Duodenal mucosa (tissue), 2 donors: ENCODE data around the gene CPNE1.

ENCODE experiments used
- H3K27ac ChIP-seq: one replicate; pipeline ENCODE4 v1.7.0; 2013; ENCODE audit warnings: low read depth, low read length
- H3K27me3 ChIP-seq, 2 donors: one replicate each; pipeline ENCODE4 v1.7.0; 2013; ENCODE audit warnings: low read length in 2 of 2, control low read depth in 1 of 2; ENCODE audit not compliant: insufficient read depth in 2 of 2, control insufficient read depth in 1 of 2
- H3K36me3 ChIP-seq, 2 donors: one replicate each; pipeline ENCODE4 v1.7.0; 2013; ENCODE audit warnings: low read length in 2 of 2, control low read depth in 1 of 2; ENCODE audit not compliant: insufficient read depth in 2 of 2, control insufficient read depth in 1 of 2
- H3K4me1 ChIP-seq, 2 donors: one replicate each; pipeline ENCODE4 v1.7.0; 2013; ENCODE audit warnings: low read length in 2 of 2, control low read depth in 1 of 2; ENCODE audit not compliant: insufficient read depth in 2 of 2, control insufficient read depth in 1 of 2
- H3K4me3 ChIP-seq, 2 donors: one replicate each; pipeline ENCODE4 v1.7.0; 2013; ENCODE audit warnings: low read length in 2 of 2, low read depth in 1 of 2
- H3K9ac ChIP-seq, 2 donors: one replicate each; pipeline ENCODE4 v1.7.0; 2013; ENCODE audit warnings: low read length in 2 of 2, low read depth in 1 of 2
- H3K9me3 ChIP-seq, 2 donors: one replicate each; pipeline ENCODE4 v1.7.0; 2013; ENCODE audit warnings: low read length in 2 of 2, control low read depth in 1 of 2; ENCODE audit not compliant: control insufficient read depth in 1 of 2

The CPNE1 gene

GRCh38 chr20:35599776-35600120, 65.0 kb downstream of the CPNE1 start:
- no peak overlapping the region for H3K4me3 ChIP-seq
- H3K9me3 ChIP-seq: no peaks in the 10 kb centered on the region
- peaks cover 16 to 35% of the 10 kb centered on the region in 2 donors for H3K4me1 ChIP-seq
- peaks cover 7 to 8% of the 10 kb centered on the region in 2 donors for H3K27me3 ChIP-seq
- no peak overlapping the region for H3K27ac ChIP-seq
- H3K9ac ChIP-seq: no peak overlapping the region
- H3K36me3 ChIP-seq: no peaks in the 10 kb centered on the region

- H3K4me1 ChIP-seq: peaks cover 16 to 35% of the 10 kb centered on the region in 2 donors
- H3K27me3 ChIP-seq: peaks cover 7 to 8% of the 10 kb centered on the region in 2 donors
- H3K9me3 ChIP-seq: no peaks in the 10 kb centered on the region
- no peaks in the 10 kb centered on the region for H3K36me3 ChIP-seq
- no peak overlapping the region for H3K27ac ChIP-seq
- no peak overlapping the region for H3K9ac ChIP-seq
- no peak overlapping the region for H3K4me3 ChIP-seq
Observed at GRCh38 chr20:35598899-35599775, 65.6 kb downstream of the CPNE1 start.

- H3K27me3 ChIP-seq: peaks cover 7 to 8% of the 10 kb centered on the region in 2 donors
- no peaks in the 10 kb centered on the region for H3K9me3 ChIP-seq
- peaks cover 16 to 35% of the 10 kb centered on the region in 2 donors for H3K4me1 ChIP-seq
- H3K36me3 ChIP-seq: no peaks in the 10 kb centered on the region
- no peak overlapping the region for H3K4me3 ChIP-seq
- H3K27ac ChIP-seq: no peak overlapping the region
- no peak overlapping the region for H3K9ac ChIP-seq
Observed at GRCh38 chr20:35598476-35598875, 66.2 kb downstream of the CPNE1 start.

GRCh38 chr20:35597186-35597585, 67.5 kb downstream of the CPNE1 start:
- H3K36me3 ChIP-seq: no peaks in the 10 kb centered on the region
- peaks cover 7 to 8% of the 10 kb centered on the region in 2 donors for H3K27me3 ChIP-seq
- no peak overlapping the region for H3K9ac ChIP-seq
- no peak overlapping the region for H3K27ac ChIP-seq
- H3K4me3 ChIP-seq: no peak overlapping the region
- peaks cover 20 to 34% of the 10 kb centered on the region in 2 donors for H3K4me1 ChIP-seq
- H3K9me3 ChIP-seq: no peaks in the 10 kb centered on the region

- no peaks in the 10 kb centered on the region for H3K9me3 ChIP-seq
- H3K9ac ChIP-seq: no peak overlapping the region
- peaks cover 15 to 26% of the 10 kb centered on the region in 2 donors for H3K4me1 ChIP-seq
Observed at GRCh38 chr20:35595901-35596300, 68.8 kb downstream of the CPNE1 start.

GRCh38 chr20:35595456-35595855, 69.2 kb downstream of the CPNE1 start:
- Histone ChIP-seq H3K4me1 (peaks cover 13 to 22% of the 10 kb centered on the region in 2 donors), H3K36me3 (no peaks in the 10 kb centered on the region), H3K27ac (no peak overlapping the region), H3K9me3 (no peaks in the 10 kb centered on the region), H3K27me3 (no peaks in the 10 kb centered on the region), H3K9ac (no peak overlapping the region), H3K4me3 (no peak overlapping the region)

More at GRCh38 chr20:35595901-35596300, 68.8 kb downstream of the CPNE1 start:
- no peaks in the 10 kb centered on the region for H3K36me3 ChIP-seq
- no peak overlapping the region for H3K27ac ChIP-seq
- H3K4me3 ChIP-seq: no peak overlapping the region
- peaks cover 3 to 4% of the 10 kb centered on the region in 2 donors for H3K27me3 ChIP-seq

GRCh38 chr20:35592339-35592974, 72.2 kb downstream of the CPNE1 start:
- Histone ChIP-seq H3K4me1 (peaks cover 9 to 13% of the 10 kb centered on the region in 2 donors), H3K27ac (no peak overlapping the region), H3K9me3 (no peaks in the 10 kb centered on the region), H3K36me3 (no peaks in the 10 kb centered on the region), H3K27me3 (no peaks in the 10 kb centered on the region), H3K4me3 (no peak overlapping the region), H3K9ac (no peak overlapping the region)

GRCh38 chr20:35588397-35588796, 76.3 kb downstream of the CPNE1 start:
- no peak overlapping the region for H3K4me3 ChIP-seq
- no peak overlapping the region for H3K9ac ChIP-seq
- no peak overlapping the region for H3K27ac ChIP-seq
- H3K9me3 ChIP-seq: no peaks in the 10 kb centered on the region
- H3K36me3 ChIP-seq: no peaks in the 10 kb centered on the region
- H3K4me1 ChIP-seq: peaks cover 0 to 4% of the 10 kb centered on the region in 2 donors
- H3K27me3 ChIP-seq: no peaks in the 10 kb centered on the region

GRCh38 chr20:35587436-35587835, 77.3 kb downstream of the CPNE1 start:
- H3K4me1 ChIP-seq: peaks cover 0 to under 1% of the 10 kb centered on the region in 2 donors
- H3K27me3 ChIP-seq: no peaks in the 10 kb centered on the region
- H3K4me3 ChIP-seq: no peak overlapping the region
- no peaks in the 10 kb centered on the region for H3K9me3 ChIP-seq
- no peak overlapping the region for H3K27ac ChIP-seq
- H3K9ac ChIP-seq: no peak overlapping the region
- H3K36me3 ChIP-seq: no peaks in the 10 kb centered on the region

GRCh38 chr20:35586751-35587425, 77.8 kb downstream of the CPNE1 start:
- Histone ChIP-seq H3K27me3 (no peaks in the 10 kb centered on the region), H3K4me1 (no peaks in the 10 kb centered on the region), H3K4me3 (no peak overlapping the region), H3K36me3 (no peaks in the 10 kb centered on the region), H3K9ac (no peak overlapping the region), H3K27ac (no peak overlapping the region), H3K9me3 (no peaks in the 10 kb centered on the region)
